Liver (tissue), 3 donors: ENCODE measurements around the gene STXBP1.

Experiments used
- CTCF ChIP-seq: fragments of 150-350 bp; IDR thresholded peaks from 2 replicates; pipeline ENCODE4 v1.5.1; 2017; ENCODE audit warnings: improper control_type of control experiment, low read depth, low read length; ENCODE audit not compliant: missing input control
- GABPA ChIP-seq, 2 donors: IDR thresholded peaks in 1 of 2; conservative IDR thresholded peaks in 1 of 2; 2 replicates each; pipeline ENCODE4 v1.6.1; 2016; ENCODE audit warnings: antibody characterized with exemption in 2 of 2, mild to moderate bottlenecking in 1 of 2, moderate library complexity in 1 of 2
- HNF4A ChIP-seq, 2 donors: conservative IDR thresholded peaks; 2 replicates each; pipeline ENCODE4 v1.6.1; 2016; ENCODE audit warnings: antibody characterized with exemption in 2 of 2, mild to moderate bottlenecking in 2 of 2
- JUND ChIP-seq, 2 donors: IDR thresholded peaks; 2 replicates each; pipeline ENCODE4 v1.6.1; 2016; ENCODE audit warnings: antibody characterized with exemption in 2 of 2
- RAD21 ChIP-seq, 2 donors: IDR thresholded peaks; 2 replicates each; pipeline ENCODE4 v1.6.1; 2016; ENCODE audit warnings: antibody characterized with exemption in 2 of 2, mild to moderate bottlenecking in 2 of 2
- TAF1 ChIP-seq: conservative IDR thresholded peaks from 2 replicates; pipeline ENCODE4 v1.6.1; 2016; ENCODE audit warnings: antibody characterized with exemption, mild to moderate bottlenecking
- ZBTB33 ChIP-seq: IDR thresholded peaks from 2 replicates; pipeline ENCODE4 v1.6.1; 2016; ENCODE audit warnings: antibody characterized with exemption
- donor health status: healthy.
- donor health status: healthy.

- TF ChIP-seq CTCF, result no peak
- no peak for TF ChIP-seq RAD21 (IDR thresholded peaks at IDR 0.05)
- no peak for TF ChIP-seq TAF1
- no peak for TF ChIP-seq GABPA (IDR thresholded peaks at IDR 0.05 in 1 of 2, conservative IDR thresholded peaks at IDR 0.05 in 1 of 2)
- no peak for TF ChIP-seq JUND (IDR thresholded peaks at IDR 0.05)
- TF ChIP-seq HNF4A (conservative IDR thresholded peaks at IDR 0.05), result no peak
- TF ChIP-seq ZBTB33, result no peak
Observed at GRCh38 chr9:127562279-127562796, 49.7 kb upstream of the STXBP1 start.
